Ishikawa (cell line): ENCODE measurements around the gene MRGPRX2.

Experiments
- CEBPB ChIP-seq: IDR thresholded peaks from 2 replicates; pipeline ENCODE4 v1.6.1; 2012
- CREB1 ChIP-seq: IDR thresholded peaks from 2 replicates; pipeline ENCODE4 v1.6.1; 2012; ENCODE audit warnings: low read depth
- EGR1 ChIP-seq: IDR thresholded peaks from 2 replicates; pipeline ENCODE4 v1.6.1; 2012
- EP300 ChIP-seq: IDR thresholded peaks from 2 replicates; pipeline ENCODE4 v1.6.1; 2012; ENCODE audit warnings: borderline replicate concordance
- FOXM1 ChIP-seq: IDR thresholded peaks from 2 replicates; pipeline ENCODE4 v1.6.1; 2012; ENCODE audit warnings: low read depth, borderline replicate concordance
- MAX ChIP-seq: IDR thresholded peaks from 2 replicates; pipeline ENCODE4 v1.6.1; 2012
- NFIC ChIP-seq: IDR thresholded peaks from 2 replicates; pipeline ENCODE4 v1.6.1; 2012
- RAD21 ChIP-seq: IDR thresholded peaks from 2 replicates; pipeline ENCODE4 v1.6.1; 2012; ENCODE audit warnings: low read depth
- REST ChIP-seq: IDR thresholded peaks from 2 replicates; pipeline ENCODE4 v1.6.1; 2012; ENCODE audit warnings: low read depth, mild to moderate bottlenecking
- TAF1 ChIP-seq: IDR thresholded peaks from 2 replicates; pipeline ENCODE4 v1.6.1; 2012; ENCODE audit warnings: low read depth, mild to moderate bottlenecking
- TCF12 ChIP-seq: IDR thresholded peaks from 2 replicates; pipeline ENCODE4 v1.6.1; 2012; ENCODE audit warnings: low read depth
- TEAD4 ChIP-seq: IDR thresholded peaks from 2 replicates; pipeline ENCODE4 v1.6.1; 2012
- YY1 ChIP-seq: IDR thresholded peaks from 2 replicates; pipeline ENCODE4 v1.6.1; 2012; ENCODE audit warnings: low read depth
- ZBTB7A ChIP-seq: IDR thresholded peaks from 2 replicates; pipeline ENCODE4 v1.6.1; 2012; ENCODE audit warnings: low read depth
- TF ChIP-seq, protein P1 (sequence below): IDR thresholded peaks from 2 replicates; pipeline ENCODE4 v1.6.1; 2012

The MRGPRX2 gene

DNA sequence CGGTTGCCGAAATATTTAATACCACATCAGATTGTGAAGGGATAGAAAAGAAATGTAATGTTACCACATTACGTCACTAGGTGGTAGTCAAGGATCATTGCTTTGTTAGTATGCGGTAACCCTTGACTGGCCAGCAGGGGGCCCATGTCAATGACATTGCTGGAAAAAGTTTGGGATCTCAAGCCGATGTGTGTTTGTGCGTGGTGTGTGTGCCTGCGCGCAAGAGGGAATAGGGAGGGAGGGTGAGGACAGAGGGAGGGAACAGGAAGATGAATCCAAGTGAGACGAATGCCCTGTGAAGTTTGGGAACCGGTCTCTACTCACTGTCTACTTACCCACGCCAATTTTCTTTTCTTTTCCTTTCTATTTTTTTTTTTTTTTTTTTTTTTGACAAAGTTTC lies 10.7 kb upstream of the MRGPRX2 start:
- TF ChIP-seq MAX (peak; percentile 49), RAD21 (peak; percentile 92), YY1 (no peak), ZBTB7A (no peak), CEBPB (no peak), TEAD4 (peak; percentile 30; the same call in 1 of the 2 replicates), TAF1 (no peak)
- TF ChIP-seq, protein P1, sequence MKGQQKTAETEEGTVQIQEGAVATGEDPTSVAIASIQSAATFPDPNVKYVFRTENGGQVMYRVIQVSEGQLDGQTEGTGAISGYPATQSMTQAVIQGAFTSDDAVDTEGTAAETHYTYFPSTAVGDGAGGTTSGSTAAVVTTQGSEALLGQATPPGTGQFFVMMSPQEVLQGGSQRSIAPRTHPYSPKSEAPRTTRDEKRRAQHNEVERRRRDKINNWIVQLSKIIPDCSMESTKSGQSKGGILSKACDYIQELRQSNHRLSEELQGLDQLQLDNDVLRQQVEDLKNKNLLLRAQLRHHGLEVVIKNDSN = no peak

DNA sequence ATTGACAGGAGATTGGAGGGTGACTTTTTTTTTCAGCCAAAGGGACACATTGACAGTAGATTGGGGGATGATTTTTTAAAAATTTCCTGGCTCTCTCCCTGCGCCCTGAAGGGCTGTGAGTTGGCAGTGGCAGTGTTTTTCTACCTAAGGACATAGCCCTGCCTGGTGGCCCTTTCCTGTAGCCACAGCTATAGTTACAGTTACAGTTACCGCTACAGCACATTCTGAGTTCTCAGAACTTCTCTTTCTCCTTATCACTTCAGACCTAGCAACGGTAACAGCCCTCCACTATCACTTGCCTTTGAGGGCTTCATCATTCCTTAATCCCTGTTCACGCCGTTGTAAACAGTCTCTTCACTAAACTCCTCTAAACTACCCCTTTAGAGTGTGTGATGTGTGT lies 684 bp downstream of the MRGPRX2 start:
- TF ChIP-seq, protein P1 = no peak
- no peak for TF ChIP-seq FOXM1
- TF ChIP-seq MAX = no peak
- no peak for TF ChIP-seq NFIC
- TF ChIP-seq CEBPB = no peak
- no peak for TF ChIP-seq TEAD4
- no peak for TF ChIP-seq EP300
- TF ChIP-seq CREB1 = no peak
- TF ChIP-seq YY1 = no peak
- no peak for TF ChIP-seq REST
- no peak for TF ChIP-seq RAD21
- TF ChIP-seq EGR1 = no peak
- no peak for TF ChIP-seq TAF1
- no peak for TF ChIP-seq TCF12
- no peak for TF ChIP-seq ZBTB7A

- no peak for TF ChIP-seq EGR1
- TF ChIP-seq YY1 = no peak
- no peak for TF ChIP-seq TCF12
- TF ChIP-seq, protein P1 = no peak
- TF ChIP-seq ZBTB7A = no peak
- no peak for TF ChIP-seq RAD21
- no peak for TF ChIP-seq FOXM1
- no peak for TF ChIP-seq MAX
- no peak for TF ChIP-seq EP300
- no peak for TF ChIP-seq CEBPB
Measured at GRCh38 chr11:19055905-19056304, 4.6 kb downstream of the MRGPRX2 start.

- TF ChIP-seq MAX (no peak), CEBPB (no peak), TEAD4 (no peak), TCF12 (no peak), YY1 (no peak), CREB1 (no peak), TAF1 (no peak), EGR1 (no peak), REST (no peak), NFIC (no peak), ZBTB7A (no peak), EP300 (no peak), RAD21 (no peak), FOXM1 (no peak)
- TF ChIP-seq, protein P1 = no peak
Measured at GRCh38 chr11:19055016-19055415, 5.5 kb downstream of the MRGPRX2 start.

DNA sequence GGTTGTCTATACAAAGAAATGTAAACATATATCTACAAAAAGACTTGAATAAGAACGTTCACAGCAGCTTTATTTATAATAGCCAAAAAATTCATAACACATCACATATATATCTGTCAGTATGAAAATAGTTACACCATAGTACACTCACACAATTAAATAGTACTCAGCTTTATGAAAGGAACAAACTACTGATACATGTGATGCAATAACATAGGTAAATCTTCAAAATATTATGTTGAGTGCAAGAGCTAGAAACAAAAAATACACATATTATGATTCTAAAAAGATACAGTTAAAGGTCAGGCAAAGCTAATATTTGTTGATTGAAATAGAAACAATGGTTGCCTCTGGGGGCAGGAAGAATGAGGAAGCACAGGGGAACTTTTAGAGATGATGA lies 6.6 kb downstream of the MRGPRX2 start:
- TF ChIP-seq EP300 = no peak
- TF ChIP-seq, protein P1 = no peak
- TF ChIP-seq FOXM1 = no peak
- no peak for TF ChIP-seq REST
- no peak for TF ChIP-seq MAX
- no peak for TF ChIP-seq TAF1
- no peak for TF ChIP-seq CEBPB
- no peak for TF ChIP-seq ZBTB7A
